Thyroid gland (tissue), 4 donors: Measurements from ENCODE around the gene LIFR. TPM values are rescaled to one million over a fixed set of nuclear protein-coding genes. Genes with fewer than 3 reads are reported as not detected.
A peak's percentile ranks its signal among the peaks of the same experiment; 100 is the strongest.

Experiments
- DNase-seq, 2 donors: peaks; one replicate each; pipeline ENCODE4 v3.0.0-alpha.2; 2019
- H3K27ac ChIP-seq, 3 donors: fragments of 200-600 bp; sonication (generic); 1 replicate in 2 of 3; 2 replicates in 1 of 3; pipeline ENCODE4 v1.5.1; 2016 to 2019; ENCODE audit warnings: mild to moderate bottlenecking in 1 of 3, moderate library complexity in 1 of 3
- H3K27me3 ChIP-seq: fragments of 200-600 bp; sonication (generic); one replicate; pipeline ENCODE4 v1.5.1; 2019
- H3K36me3 ChIP-seq, 2 donors: fragments of 200-600 bp; sonication (generic); one replicate each; pipeline ENCODE4 v1.5.1; 2016 to 2019
- H3K4me1 ChIP-seq, 2 donors: fragments of 200-600 bp; sonication (generic); one replicate each; pipeline ENCODE4 v1.5.1; 2017 to 2019
- H3K4me3 ChIP-seq, 3 donors: fragments of 200-600 bp; sonication (generic); replicated peaks in 1 of 3; 1 replicate in 2 of 3; 2 replicates in 1 of 3; pipeline ENCODE4 v1.5.1; 2016; ENCODE audit warnings: mild to moderate bottlenecking in 1 of 3
- H3K9me3 ChIP-seq: fragments of 200-600 bp; sonication (generic); one replicate; pipeline ENCODE4 v1.5.1; 2017
- POLR2A ChIP-seq, 2 donors: fragments of 450-650 bp; IDR thresholded peaks; one replicate each; pipeline ENCODE4 v1.6.1; 2017; ENCODE audit warnings: antibody characterized with exemption in 2 of 2, mild to moderate bottlenecking in 2 of 2, moderate library complexity in 1 of 2
- WGBS, 2 donors: methylation state at CpG; one replicate each; pipeline ENCODE4 v1.1.5; 2017; 5-methylcytosine and 5-hydroxymethylcytosine counted together
- intact Hi-C: fragments of 100-400 bp; cut with DNase I; formaldehyde crosslinking; loops from one replicate; pipeline ENCODE4 v1.15.1; 2023
- total RNA-seq, 4 donors: library from RNA; depleted of rRNA; stranded (reverse); fragments of >200 nt; gene quantifications; one replicate each; pipeline ENCODE4 v1.2.3, GENCODE V29; 2016
- TF ChIP-seq, protein P1 (sequence below), 6 experiments: fragments of 200-600 bp in 3 of 6; fragments of 450-650 bp in 3 of 6; sonication (generic) in 3 of 6; IDR thresholded peaks; one replicate each; pipeline ENCODE4 v1.5.1; 2016 to 2019; ENCODE audit warnings: antibody characterized with exemption in 6 of 6, mild to moderate bottlenecking in 2 of 6, inconsistent platforms in 1 of 6, moderate library complexity in 1 of 6

LIFR gene
- total RNA-seq, 4 donors from 2014 or later = 172 to 446 (median 233) TPM

DNA sequence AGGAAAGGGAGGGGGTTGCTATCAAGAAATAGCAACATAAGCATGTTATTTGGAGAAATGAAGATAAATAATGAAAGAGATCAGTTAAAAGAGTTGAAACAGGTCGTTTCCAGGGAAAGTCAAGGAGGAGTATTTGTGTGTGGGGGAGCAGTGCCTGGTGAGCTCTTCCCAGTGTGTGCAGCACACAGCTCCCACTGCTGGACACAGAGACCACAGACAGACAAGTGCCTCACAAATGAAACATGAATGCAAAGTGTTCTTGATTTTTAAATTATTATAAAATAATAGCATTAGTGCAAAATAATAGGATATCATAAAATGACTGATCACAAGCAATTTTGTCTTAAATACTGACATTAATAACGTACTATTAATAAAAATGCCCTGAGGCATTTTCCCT is 40.8 kb downstream of the LIFR start:
- Histone ChIP-seq H3K4me3 (no peak overlapping the region), H3K27ac (no peak overlapping the region), H3K9me3 (no peaks in the 10 kb centered on the region), H3K36me3 (peaks cover 11 to 17% of the 10 kb centered on the region in 2 donors), H3K4me1 (no peaks in the 10 kb centered on the region), H3K27me3 (no peaks in the 10 kb centered on the region)
- intact Hi-C loops = loop anchor here (10.0 kb wide), 1 partner anchor 71 kb away; no protein-coding TSS in a partner anchor
- TF ChIP-seq POLR2A (IDR thresholded peaks at IDR 0.05) = no peak
- TF ChIP-seq, protein P1, sequence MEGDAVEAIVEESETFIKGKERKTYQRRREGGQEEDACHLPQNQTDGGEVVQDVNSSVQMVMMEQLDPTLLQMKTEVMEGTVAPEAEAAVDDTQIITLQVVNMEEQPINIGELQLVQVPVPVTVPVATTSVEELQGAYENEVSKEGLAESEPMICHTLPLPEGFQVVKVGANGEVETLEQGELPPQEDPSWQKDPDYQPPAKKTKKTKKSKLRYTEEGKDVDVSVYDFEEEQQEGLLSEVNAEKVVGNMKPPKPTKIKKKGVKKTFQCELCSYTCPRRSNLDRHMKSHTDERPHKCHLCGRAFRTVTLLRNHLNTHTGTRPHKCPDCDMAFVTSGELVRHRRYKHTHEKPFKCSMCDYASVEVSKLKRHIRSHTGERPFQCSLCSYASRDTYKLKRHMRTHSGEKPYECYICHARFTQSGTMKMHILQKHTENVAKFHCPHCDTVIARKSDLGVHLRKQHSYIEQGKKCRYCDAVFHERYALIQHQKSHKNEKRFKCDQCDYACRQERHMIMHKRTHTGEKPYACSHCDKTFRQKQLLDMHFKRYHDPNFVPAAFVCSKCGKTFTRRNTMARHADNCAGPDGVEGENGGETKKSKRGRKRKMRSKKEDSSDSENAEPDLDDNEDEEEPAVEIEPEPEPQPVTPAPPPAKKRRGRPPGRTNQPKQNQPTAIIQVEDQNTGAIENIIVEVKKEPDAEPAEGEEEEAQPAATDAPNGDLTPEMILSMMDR (IDR thresholded peaks at IDR 0.05) = peak in 1 of 6 experiments; percentile 43
- 57 to 58% methylated on average over 2 of the region's 2 CpGs for WGBS, 2 donors
- no peak for DNase-seq

DNA sequence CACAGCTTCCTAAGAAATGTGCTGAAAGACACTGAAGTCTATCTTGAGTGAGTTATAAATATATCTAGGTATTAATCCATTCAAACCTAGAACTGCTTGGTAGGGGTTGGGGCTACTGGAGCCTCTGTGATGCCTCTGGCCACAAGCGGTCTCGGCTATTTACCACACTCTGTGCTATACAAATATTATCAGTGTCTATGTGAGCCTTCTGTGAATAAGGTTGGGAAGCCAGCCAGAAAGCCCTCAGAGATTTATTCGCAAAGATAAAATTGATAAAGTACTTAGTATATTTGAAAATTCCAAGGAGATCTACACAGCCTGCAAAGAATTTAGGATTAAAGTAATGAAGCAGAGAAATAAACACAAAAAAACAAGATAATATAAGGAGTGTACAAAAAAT is 41.4 kb downstream of the LIFR start:
- Histone ChIP-seq H3K4me1 (no peaks in the 10 kb centered on the region), H3K27ac (no peak overlapping the region), H3K27me3 (no peaks in the 10 kb centered on the region), H3K4me3 (no peak overlapping the region), H3K9me3 (no peaks in the 10 kb centered on the region), H3K36me3 (peaks cover 11 to 19% of the 10 kb centered on the region in 2 donors)
- no peak for TF ChIP-seq POLR2A (IDR thresholded peaks at IDR 0.05)
- TF ChIP-seq, protein P1 (IDR thresholded peaks at IDR 0.05) = no peak
- intact Hi-C loops = loop anchor here (10.0 kb wide), 1 partner anchor 70 kb away; no protein-coding TSS in a partner anchor
- 94 to 96% methylated on average over 3 of the region's 3 CpGs for WGBS, 2 donors
- no peak for DNase-seq

DNA sequence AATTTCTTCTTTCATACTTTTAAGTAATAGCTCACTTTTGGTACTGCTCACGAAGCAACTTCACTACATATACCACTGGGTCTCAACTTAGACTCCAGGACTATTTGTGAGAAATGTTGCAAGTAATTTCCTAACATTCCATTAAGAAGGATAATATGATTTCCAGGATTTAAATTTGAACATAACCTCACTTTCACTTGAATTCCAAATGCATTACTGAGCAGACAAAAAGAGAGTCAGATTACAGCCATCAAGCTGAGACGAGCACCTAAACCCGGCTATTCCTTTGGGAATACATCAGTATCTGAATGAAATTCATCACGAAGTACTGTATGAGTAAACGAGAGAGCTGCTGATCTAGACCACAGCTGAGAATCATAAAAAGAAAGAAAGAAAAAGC is 47.3 kb downstream of the LIFR start:
- intact Hi-C loops = no loop called here
- no peak overlapping the region for H3K4me3 ChIP-seq
- no peaks in the 10 kb centered on the region for H3K27me3 ChIP-seq
- 78 to 79% methylated on average over 5 of the region's 5 CpGs for WGBS, 2 donors
- H3K36me3 ChIP-seq = peaks cover 11 to 23% of the 10 kb centered on the region in 2 donors
- TF ChIP-seq POLR2A (IDR thresholded peaks at IDR 0.05) = no peak
- TF ChIP-seq, protein P1 (IDR thresholded peaks at IDR 0.05) = no peak
- H3K27ac ChIP-seq = no peak overlapping the region
- H3K9me3 ChIP-seq = no peaks in the 10 kb centered on the region
- no peaks in the 10 kb centered on the region for H3K4me1 ChIP-seq
- DNase-seq = no peak

DNA sequence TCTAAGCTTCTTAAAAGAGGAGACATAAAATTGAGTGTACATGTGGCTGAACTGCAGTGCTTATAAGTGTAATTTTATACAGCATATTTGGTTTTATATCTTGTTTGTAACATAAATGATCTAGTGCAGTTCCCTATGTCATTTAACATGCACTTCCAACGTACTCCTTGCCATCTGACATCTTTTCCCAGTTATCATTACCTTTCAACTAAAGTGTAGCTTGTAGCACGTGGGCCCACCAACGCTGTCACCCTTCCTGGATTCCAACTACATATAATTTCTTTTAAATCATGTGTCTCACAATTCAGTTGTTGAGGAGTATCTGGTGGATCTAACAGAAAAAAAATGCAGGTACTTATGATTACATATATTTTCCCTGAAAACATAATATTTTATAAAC is 50.1 kb downstream of the LIFR start:
- Histone ChIP-seq H3K4me3 (no peak overlapping the region), H3K27me3 (no peaks in the 10 kb centered on the region), H3K4me1 (no peaks in the 10 kb centered on the region), H3K9me3 (no peaks in the 10 kb centered on the region), H3K36me3 (peaks cover 6 to 31% of the 10 kb centered on the region in 2 donors), H3K27ac (no peak overlapping the region)
- intact Hi-C loops = no loop called here
- TF ChIP-seq, protein P1 (IDR thresholded peaks at IDR 0.05) = no peak
- no peak for TF ChIP-seq POLR2A (IDR thresholded peaks at IDR 0.05)
- no peak for DNase-seq
- WGBS, 2 donors = 91% methylated on average over 3 of the region's 3 CpGs

DNA sequence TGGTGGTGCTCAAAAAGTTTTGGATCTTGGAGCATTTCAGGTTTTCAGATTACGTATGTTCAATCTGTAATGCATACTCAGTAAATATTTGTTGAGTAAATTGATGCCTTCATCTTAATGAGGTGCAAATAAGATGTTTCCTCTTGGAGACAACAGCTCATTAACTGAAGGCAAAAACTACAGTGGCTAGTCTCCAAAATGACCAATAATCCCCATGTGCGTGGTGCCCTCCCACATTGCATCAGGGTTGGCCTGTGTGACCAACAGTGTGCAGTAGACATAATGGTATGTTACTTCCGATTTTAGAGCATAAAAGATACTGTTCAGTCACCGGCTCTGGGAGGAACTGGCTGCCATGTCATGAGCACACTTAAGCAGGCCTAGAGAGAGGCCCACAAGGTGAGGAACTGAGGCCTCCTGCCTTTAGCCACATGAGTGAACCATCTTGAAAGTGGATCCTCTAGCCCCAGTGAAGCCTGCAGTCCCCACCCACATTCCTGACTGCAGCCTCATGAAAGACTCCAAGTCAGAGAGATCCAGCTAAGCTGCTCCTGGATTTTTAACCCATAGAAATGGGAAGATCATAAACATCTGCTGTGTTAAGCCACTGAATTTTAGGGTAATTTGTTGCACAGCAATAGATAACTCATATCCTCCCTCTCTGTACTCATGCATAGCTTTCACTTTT is 55.7 kb downstream of the LIFR start:
- no peak overlapping the region for H3K27ac ChIP-seq
- H3K9me3 ChIP-seq = no peaks in the 10 kb centered on the region
- no peak overlapping the region for H3K4me3 ChIP-seq
- no peak for TF ChIP-seq POLR2A (IDR thresholded peaks at IDR 0.05)
- TF ChIP-seq, protein P1 (IDR thresholded peaks at IDR 0.05) = no peak
- peaks cover 9 to 23% of the 10 kb centered on the region in 2 donors for H3K36me3 ChIP-seq
- H3K4me1 ChIP-seq = no peaks in the 10 kb centered on the region
- WGBS, 2 donors = 86 to 99% methylated on average over 4 of the region's 4 CpGs
- intact Hi-C loops = no loop called here
- no peaks in the 10 kb centered on the region for H3K27me3 ChIP-seq
- DNase-seq = no peak
